Esophagus (tissue), 2 donors: ENCODE measurements around the gene WIPF1. TPM values are rescaled to one million over a fixed set of nuclear protein-coding genes. Genes with fewer than 3 reads are reported as not detected.

Experiments
- H3K27ac ChIP-seq, 2 donors: one replicate each; pipeline ENCODE4 v1.5.1; 2013; ENCODE audit warnings: low read depth in 2 of 2, mild to moderate bottlenecking in 2 of 2, inconsistent platforms in 1 of 2, low read length in 1 of 2, moderate library complexity in 1 of 2
- H3K27me3 ChIP-seq, 2 donors: one replicate each; pipeline ENCODE4 v1.6.1; 2013; ENCODE audit warnings: low read length in 2 of 2, control low read depth in 1 of 2, mild to moderate bottlenecking in 1 of 2; ENCODE audit not compliant: insufficient read depth in 2 of 2, control insufficient read depth in 1 of 2
- H3K36me3 ChIP-seq, 2 donors: one replicate each; pipeline ENCODE4 v1.6.1; 2013; ENCODE audit warnings: low read length in 1 of 2; ENCODE audit not compliant: control insufficient read depth in 2 of 2, insufficient read depth in 2 of 2
- H3K4me1 ChIP-seq, 2 donors: one replicate each; pipeline ENCODE4 v1.6.1; 2013; ENCODE audit warnings: low read length in 1 of 2; ENCODE audit not compliant: control insufficient read depth in 2 of 2, insufficient read depth in 2 of 2
- H3K4me3 ChIP-seq, 2 donors: one replicate each; pipeline ENCODE4 v1.5.1; 2013; ENCODE audit warnings: low read length in 2 of 2, mild to moderate bottlenecking in 2 of 2, low read depth in 1 of 2, moderate library complexity in 1 of 2
- H3K9me3 ChIP-seq, 2 donors: one replicate each; pipeline ENCODE4 v1.6.1; 2013; ENCODE audit warnings: mild to moderate bottlenecking in 2 of 2, low read depth in 1 of 2, low read length in 1 of 2, moderate library complexity in 1 of 2; ENCODE audit not compliant: control insufficient read depth in 2 of 2, insufficient read depth in 1 of 2
- WGBS, 2 donors: extraction: QIAGEN DNeasy Blood & Tissue Kit; methylation state at CpG; one replicate each; pipeline ENCODE4 v1.1.7; 2013; 5-methylcytosine and 5-hydroxymethylcytosine counted together
- polyA plus RNA-seq, 2 donors: library from polyadenylated mRNA; stranded (reverse); fragments of 200-250 nt; gene quantifications; one replicate each; pipeline ENCODE4 v1.2.3, GENCODE V29; 2013
- donor health status: healthy with polysubstance abuse.
- donor health status: Bipolar disorder and iron deficiency.

WIPF1 gene
- polyA plus RNA-seq, 2 donors = 3.9 to 4.8 TPM

DNA sequence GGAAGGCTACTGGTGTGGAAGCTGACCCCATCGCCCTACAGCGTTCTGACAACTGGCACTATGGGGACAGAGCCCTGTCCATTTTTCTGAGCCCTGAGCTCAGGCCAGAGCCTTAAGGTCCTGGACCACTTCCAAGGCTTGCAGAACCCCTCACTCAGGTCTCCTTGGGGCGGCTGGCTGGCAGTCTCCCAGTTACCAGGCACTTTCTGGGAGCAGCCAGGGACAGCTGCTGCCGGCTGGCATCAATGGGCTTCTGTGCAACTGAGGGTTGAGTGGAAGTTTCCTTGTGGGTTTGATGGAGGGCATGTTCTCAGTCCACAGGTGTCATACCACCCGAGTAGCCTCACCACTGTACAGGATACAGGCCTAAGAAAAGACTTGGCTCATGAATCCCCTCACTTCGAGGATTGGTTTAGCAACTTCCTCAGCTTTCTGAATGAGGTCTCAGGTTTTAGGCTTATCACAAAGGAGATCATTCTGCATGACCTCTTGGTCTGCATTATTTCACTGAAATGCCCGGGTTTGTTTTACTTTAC lies 27.4 kb upstream of the WIPF1 start:
- Histone ChIP-seq H3K27me3 (no peaks in the 10 kb centered on the region), H3K4me1 (no peaks in the 10 kb centered on the region), H3K36me3 (no peaks in the 10 kb centered on the region), H3K4me3 (no peak overlapping the region), H3K9me3 (no peaks in the 10 kb centered on the region), H3K27ac (no peak overlapping the region)
- WGBS, 2 donors = 86 to 88% methylated on average over 7 of the region's 7 CpGs

GRCh38 chr2:174623690-174624089 lies 26.1 kb upstream of the WIPF1 start:
- Histone ChIP-seq H3K9me3 (no peaks in the 10 kb centered on the region), H3K36me3 (no peaks in the 10 kb centered on the region), H3K4me1 (no peaks in the 10 kb centered on the region), H3K4me3 (no peak overlapping the region), H3K27me3 (no peaks in the 10 kb centered on the region), H3K27ac (no peak overlapping the region)

- WGBS, 2 donors = 75 to 90% methylated on average over 2 of the region's 2 CpGs
- H3K9me3 ChIP-seq = no peaks in the 10 kb centered on the region
- peaks cover under 1% of the 10 kb centered on the region in 2 donors for H3K4me1 ChIP-seq
- no peak overlapping the region for H3K27ac ChIP-seq
- no peak overlapping the region for H3K4me3 ChIP-seq
- no peaks in the 10 kb centered on the region for H3K36me3 ChIP-seq
- H3K27me3 ChIP-seq = no peaks in the 10 kb centered on the region
Observed at GRCh38 chr2:174623106-174623637, 25.6 kb upstream of the WIPF1 start.

- Histone ChIP-seq H3K9me3 (no peaks in the 10 kb centered on the region), H3K4me3 (no peak overlapping the region), H3K36me3 (no peaks in the 10 kb centered on the region), H3K27ac (no peak overlapping the region), H3K27me3 (no peaks in the 10 kb centered on the region), H3K4me1 (peaks cover 3% of the 10 kb centered on the region in 2 donors)
- WGBS, 2 donors = 90 to 92% methylated on average over 3 of the region's 3 CpGs
Observed at GRCh38 chr2:174621323-174621722, 23.7 kb upstream of the WIPF1 start.

DNA sequence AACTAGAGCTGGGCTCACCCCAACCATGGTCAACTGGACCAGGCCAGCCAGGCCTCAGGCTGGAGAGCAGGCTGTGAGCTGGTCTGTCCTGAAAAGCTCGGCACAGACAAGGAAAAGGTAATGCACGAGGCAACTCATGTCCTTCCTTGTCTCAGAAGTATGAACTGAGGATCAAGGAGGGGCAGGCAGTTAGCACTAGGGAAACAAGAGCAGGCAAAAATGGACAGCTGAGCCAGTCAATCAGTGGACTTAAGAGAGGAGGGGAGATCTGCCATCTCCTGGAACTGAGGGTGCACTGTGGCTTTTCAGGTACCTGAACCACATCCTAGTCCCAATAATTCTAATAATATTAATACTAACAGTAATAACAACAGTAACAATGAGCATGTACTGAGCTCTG lies 20.6 kb upstream of the WIPF1 start:
- peak overlapping the region in 1 of 2 donors; percentile 68 for H3K27ac ChIP-seq
- no peaks in the 10 kb centered on the region for H3K36me3 ChIP-seq
- peaks cover 3% of the 10 kb centered on the region in 2 donors for H3K4me1 ChIP-seq
- H3K4me3 ChIP-seq = no peak overlapping the region
- no peaks in the 10 kb centered on the region for H3K9me3 ChIP-seq
- no peaks in the 10 kb centered on the region for H3K27me3 ChIP-seq
- 70 to 80% methylated on average over 2 of the region's 2 CpGs for WGBS, 2 donors

GRCh38 chr2:174617718-174618117 lies 20.1 kb upstream of the WIPF1 start:
- H3K36me3 ChIP-seq = no peaks in the 10 kb centered on the region
- H3K27ac ChIP-seq = no peak overlapping the region
- no peaks in the 10 kb centered on the region for H3K27me3 ChIP-seq
- H3K9me3 ChIP-seq = no peaks in the 10 kb centered on the region
- WGBS, 2 donors = 45 to 51% methylated on average over 3 of the region's 3 CpGs
- peaks cover 3% of the 10 kb centered on the region in 2 donors for H3K4me1 ChIP-seq
- no peak overlapping the region for H3K4me3 ChIP-seq

DNA sequence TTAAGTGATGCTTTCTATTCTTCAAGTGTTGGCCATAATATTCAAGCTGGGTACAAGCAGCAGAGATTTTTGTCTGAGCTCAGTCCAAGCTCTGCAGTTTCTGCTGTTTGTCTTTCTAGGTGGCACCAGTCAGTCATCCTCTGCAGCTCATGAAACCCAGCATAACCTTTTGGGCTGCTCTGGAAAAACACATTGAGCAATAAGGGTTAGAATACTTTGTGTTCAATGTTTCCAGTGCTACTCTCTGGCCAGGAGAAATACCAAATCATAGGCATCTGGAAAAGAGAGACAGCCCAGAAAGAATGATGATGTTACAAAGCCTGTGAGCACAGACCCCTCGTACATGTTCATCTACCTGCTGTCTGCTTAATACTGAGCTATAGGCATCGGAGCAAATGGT lies 19.5 kb upstream of the WIPF1 start:
- Histone ChIP-seq H3K4me3 (no peak overlapping the region), H3K27me3 (no peaks in the 10 kb centered on the region), H3K4me1 (peaks cover 3% of the 10 kb centered on the region in 2 donors), H3K27ac (no peak overlapping the region), H3K9me3 (no peaks in the 10 kb centered on the region), H3K36me3 (no peaks in the 10 kb centered on the region)
- 89 to 95% methylated on average over 2 of the region's 2 CpGs for WGBS, 2 donors

- H3K36me3 ChIP-seq = no peaks in the 10 kb centered on the region
- H3K27me3 ChIP-seq = no peaks in the 10 kb centered on the region
- H3K4me3 ChIP-seq = no peak overlapping the region
- H3K9me3 ChIP-seq = no peaks in the 10 kb centered on the region
- peaks cover 3% of the 10 kb centered on the region in 2 donors for H3K4me1 ChIP-seq
- WGBS, 2 donors = 53 to 54% methylated on average over 4 of the region's 4 CpGs
- no peak overlapping the region for H3K27ac ChIP-seq
Observed at GRCh38 chr2:174615871-174616436, 18.4 kb upstream of the WIPF1 start.

DNA sequence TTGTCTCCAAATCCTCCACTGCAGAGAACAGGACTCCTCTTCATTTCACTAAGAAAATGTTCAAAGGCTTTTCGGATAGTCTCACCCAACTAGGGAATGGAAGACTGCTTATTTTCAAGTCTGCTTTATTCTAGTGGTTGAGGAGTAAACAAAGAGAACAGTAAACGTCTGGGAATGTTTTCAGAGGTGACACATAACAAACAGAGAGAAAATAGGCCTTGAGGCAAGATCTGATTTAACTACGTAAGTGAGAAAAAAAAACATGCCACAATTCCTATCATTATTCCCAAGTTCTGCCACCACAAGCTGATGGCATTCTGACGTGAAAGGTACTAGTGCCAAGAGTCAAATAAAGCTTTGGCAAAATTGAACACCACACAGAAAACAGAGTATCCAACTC lies 16.7 kb upstream of the WIPF1 start:
- H3K9me3 ChIP-seq = no peaks in the 10 kb centered on the region
- 43 to 52% methylated on average over 4 of the region's 4 CpGs for WGBS, 2 donors
- H3K27ac ChIP-seq = no peak overlapping the region
- no peak overlapping the region for H3K4me3 ChIP-seq
- no peaks in the 10 kb centered on the region for H3K36me3 ChIP-seq
- no peaks in the 10 kb centered on the region for H3K27me3 ChIP-seq
- H3K4me1 ChIP-seq = peaks cover 3 to 5% of the 10 kb centered on the region in 2 donors

- Histone ChIP-seq H3K9me3 (no peaks in the 10 kb centered on the region), H3K36me3 (no peaks in the 10 kb centered on the region), H3K4me3 (no peak overlapping the region), H3K4me1 (peaks cover 5 to 6% of the 10 kb centered on the region in 2 donors), H3K27me3 (no peaks in the 10 kb centered on the region), H3K27ac (no peak overlapping the region)
- 66 to 90% methylated on average over 2 of the region's 2 CpGs for WGBS, 2 donors
Observed at GRCh38 chr2:174613531-174613930, 15.9 kb upstream of the WIPF1 start.
